ENCODE measurements around the gene SPNS2. TPM values are rescaled to one million over a fixed set of nuclear protein-coding genes. Genes with fewer than 3 reads are reported as not detected.
A peak's percentile ranks its signal among the peaks of the same experiment; 100 is the strongest.

Gene SPNS2
- total and polyA plus RNA-seq, 2 of the 8 experiments (the other 6 are each of a cell fraction or from before 2014, with no cell fraction given) = 1.2 to 1.5 TPM

DNA sequence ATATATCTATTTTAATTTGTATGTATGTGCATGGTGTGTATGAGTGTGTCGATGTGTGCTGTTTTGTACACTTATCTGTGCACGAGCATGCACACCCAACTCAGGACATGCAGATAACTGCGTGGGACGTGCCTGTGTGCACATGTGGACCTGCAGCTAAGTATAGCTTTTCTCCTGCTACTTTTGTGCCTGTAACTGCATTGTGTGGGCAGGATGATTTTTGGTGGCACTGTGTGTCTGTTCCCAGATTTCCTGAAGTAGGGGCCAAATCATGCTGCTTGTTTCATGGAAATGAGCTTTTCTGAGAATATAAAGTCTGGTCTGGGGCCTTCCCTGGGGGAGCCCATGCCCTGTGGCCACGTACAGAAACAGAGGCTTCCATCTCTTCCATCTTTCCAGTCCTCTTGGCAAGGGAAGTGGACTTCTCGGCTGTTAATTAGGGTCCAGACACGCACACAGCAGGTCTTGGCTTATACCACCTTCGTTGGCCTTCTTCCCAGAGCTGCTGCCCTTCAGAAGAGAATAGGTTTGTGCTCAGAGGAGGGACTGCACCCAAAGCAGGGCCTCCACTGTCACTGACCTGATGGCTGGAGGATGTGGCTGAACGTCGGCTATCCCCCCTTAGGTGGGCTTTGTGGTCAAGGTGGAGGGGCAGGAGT, 34.7 kb upstream of the SPNS2 start:
- FAIRE-seq (no peak), DNase-seq (ENCODE audit: low read depth in 1 of 2, low spot score in 2 of 2) (no peak)
- ChIA-PET CTCF (ENCODE audit: partially characterized antibody) (interaction anchor here (0.5 to 1.0 kb wide), 2 partner anchors 43 to 224 kb away, joined by 3 to 4 read pairs; no protein-coding TSS in a partner anchor), POLR2A (ENCODE audit: partially characterized antibody) (no interaction called here)
- TF ChIP-seq CEBPB (IDR thresholded peaks at IDR 0.05; ENCODE audit: low read depth, low read length) (no peak), RNF2 (IDR thresholded peaks at IDR 0.05; ENCODE audit: borderline replicate concordance, low read depth, low read length, missing control alignments, poor library complexity, severe bottlenecking) (no peak), EGR1 (IDR thresholded peaks at IDR 0.05; ENCODE audit: borderline replicate concordance, low read depth, low read length) (no peak), HDAC2 (IDR thresholded peaks at IDR 0.05; ENCODE audit: borderline replicate concordance in 1 of 2, low read depth in 2 of 2, low read length in 2 of 2) (no peak), SUZ12 (IDR thresholded peaks at IDR 0.05; ENCODE audit: low read length) (no peak), EP300 (IDR thresholded peaks at IDR 0.05; ENCODE audit: borderline replicate concordance in 1 of 2, low read depth in 2 of 2, low read length in 2 of 2) (no peak), KDM5A (IDR thresholded peaks at IDR 0.05; ENCODE audit: low read length) (no peak), KDM4A (IDR thresholded peaks at IDR 0.05; ENCODE audit: low read depth, low read length, severe bottlenecking) (no peak), JUND (IDR thresholded peaks at IDR 0.05; ENCODE audit: low read length) (no peak)
- TF ChIP-seq, protein P1, sequence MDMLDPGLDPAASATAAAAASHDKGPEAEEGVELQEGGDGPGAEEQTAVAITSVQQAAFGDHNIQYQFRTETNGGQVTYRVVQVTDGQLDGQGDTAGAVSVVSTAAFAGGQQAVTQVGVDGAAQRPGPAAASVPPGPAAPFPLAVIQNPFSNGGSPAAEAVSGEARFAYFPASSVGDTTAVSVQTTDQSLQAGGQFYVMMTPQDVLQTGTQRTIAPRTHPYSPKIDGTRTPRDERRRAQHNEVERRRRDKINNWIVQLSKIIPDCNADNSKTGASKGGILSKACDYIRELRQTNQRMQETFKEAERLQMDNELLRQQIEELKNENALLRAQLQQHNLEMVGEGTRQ (IDR thresholded peaks at IDR 0.05; ENCODE audit: low read length) = no peak
- Histone ChIP-seq H3K4ac (replicated peaks; ENCODE audit: insufficient read length, low read depth, low read length) (no peak overlapping the region), H3K27me3 (replicated peaks in 1 of 4; ENCODE audit: control insufficient read depth in 3 of 4, extremely low read depth in 1 of 4, insufficient read depth in 3 of 4, low read length in 3 of 4) (no peaks in the 10 kb centered on the region), H3K18ac (ENCODE audit: extremely low read depth, low read length) (no peak overlapping the region), H4K91ac (replicated peaks; ENCODE audit: insufficient read length, low read length) (no peak overlapping the region), H4K5ac (ENCODE audit: insufficient read length, low read depth, low read length) (no peak overlapping the region), H3K27ac (ENCODE audit: low read depth, low read length) (no peak overlapping the region), H2BK120ac (replicated peaks; ENCODE audit: low read depth, low read length) (no peak overlapping the region), H3K23ac (ENCODE audit: insufficient read length) (no peak overlapping the region), H2BK20ac (ENCODE audit: low read length) (0 out of 2 replicates have a peak overlapping the region, but pooled peaks have one; percentile 86), H2AK5ac (ENCODE audit: low read depth, low read length) (no peak overlapping the region), H4K20me1 (replicated peaks in 1 of 2; ENCODE audit: control insufficient read depth in 1 of 2, insufficient read depth in 2 of 2, low read length in 2 of 2) (peaks cover 0 to 2% of the 10 kb centered on the region in 2 experiments), H3K14ac (ENCODE audit: insufficient read length) (no peak overlapping the region), H3K56ac (replicated peaks; ENCODE audit: insufficient read length, low read depth, low read length) (no peak overlapping the region), H3K79me1 (ENCODE audit: low read depth, low read length) (no peaks in the 10 kb centered on the region), H3K23me2 (ENCODE audit: low read depth, low read length) (peaks cover 6% of the 10 kb centered on the region; the same call in 1 of the 2 replicates), H4K8ac (ENCODE audit: extremely low read depth, insufficient read depth, low read length) (no peak overlapping the region), H3K36me3 (ENCODE audit: control insufficient read depth in 2 of 4, insufficient read depth in 4 of 4, low read length in 3 of 4) (no peaks in the 10 kb centered on the region), H3K4me3 (ENCODE audit: extremely low read depth in 1 of 4, insufficient read depth in 2 of 4, low read depth in 3 of 4, low read length in 4 of 4) (no peak overlapping the region), H3K4me1 (replicated peaks in 1 of 4; ENCODE audit: control insufficient read depth in 3 of 4, insufficient read depth in 4 of 4, low read length in 3 of 4) (no peaks in the 10 kb centered on the region), H2BK15ac (ENCODE audit: low read length) (no peak overlapping the region), H3K9me3 (ENCODE audit: insufficient read depth in 2 of 2, low read depth in 1 of 2, low read length in 1 of 2) (no peaks in the 10 kb centered on the region), H2BK12ac (ENCODE audit: low read depth, low read length) (no peak overlapping the region), H2AFZ (ENCODE audit: low read length) (no peak overlapping the region), H3K4me2 (ENCODE audit: insufficient read depth in 1 of 2, low read depth in 2 of 2, low read length in 2 of 2) (no peak overlapping the region), H3K79me2 (ENCODE audit: control insufficient read depth in 1 of 2, insufficient read depth in 2 of 2, low read length in 2 of 2) (no peaks in the 10 kb centered on the region), H2BK5ac (ENCODE audit: low read depth, low read length) (no peak overlapping the region), H3K9ac (replicated peaks in 1 of 4; ENCODE audit: extremely low read depth in 1 of 4, low read depth in 3 of 4, low read length in 3 of 4) (no peak overlapping the region)
- 89% methylated on average over 10 of the region's 10 CpGs; no CpG with 5 or more reads in 1 of the 2 experiments for WGBS, 2 experiments (ENCODE audit: extremely low coverage in 1 of 2, insufficient coverage in 1 of 2, insufficient read length in 1 of 2, insufficient replicate concordance in 2 of 2, low coverage in 1 of 2, low lambda C conversion rate in 2 of 2, missing lambda C conversion rate in 1 of 2)
